ENCODE data around the gene HP. TPM values are rescaled to one million over a fixed set of nuclear protein-coding genes. Genes with fewer than 3 reads are reported as not detected.
"Not testable (repeated sequence)": the region's sequence is repeated elsewhere in the genome, so short reads cannot be mapped to it uniquely, and the experiment has no call there.

HP gene
- total and polyA plus RNA-seq, 2 donors (not counting 1 experiment from before 2014, with no cell fraction given): not detected

GRCh38 chr16:72072514-72073342, 18.4 kb downstream of the HP start:
- H2AFZ ChIP-seq (ENCODE audit: insufficient read depth, low read depth, low read length, poor library complexity, severe bottlenecking): no peak overlapping the region
- H3K4me1 ChIP-seq (ENCODE audit: control insufficient read depth in 2 of 2, insufficient read depth in 2 of 2, low read length in 2 of 2): no peaks in the 10 kb centered on the region
- H3K4me3 ChIP-seq (ENCODE audit: control extremely low read depth in 1 of 5, extremely low read depth in 1 of 5, insufficient read depth in 1 of 5, low read depth in 2 of 5, low read length in 4 of 5): no peak overlapping the region
- Mint-ChIP-seq H3K4me3 (no peak overlapping the region), H3K27me3 (no peaks in the 10 kb centered on the region), H3K4me1 (no peaks in the 10 kb centered on the region), H3K27ac (no peak overlapping the region), H3K9me3 (ENCODE audit: insufficient read depth) (no peaks in the 10 kb centered on the region)
- H3K27ac ChIP-seq (ENCODE audit: low read length in 2 of 2): no peak overlapping the region
- no peaks in the 10 kb centered on the region for H3K27me3 ChIP-seq (replicated peaks in 1 of 4; ENCODE audit: control extremely low read depth in 1 of 4, control insufficient read depth in 3 of 4, insufficient read depth in 4 of 4, low read length in 3 of 4)
- intact Hi-C loops (cut with micrococcal nuclease): no loop called here
- WGBS (ENCODE audit: insufficient coverage): 96% methylated on average over 10 of the region's 12 CpGs
- peaks cover 0 to 3% of the 10 kb centered on the region in 2 experiments for H3K36me3 ChIP-seq (replicated peaks in 1 of 2; ENCODE audit: control extremely low read depth in 1 of 2, control insufficient read depth in 1 of 2, extremely low read depth in 1 of 2, insufficient read depth in 2 of 2, low read length in 1 of 2)
- no peaks in the 10 kb centered on the region for H4K20me1 ChIP-seq (ENCODE audit: control insufficient read depth, insufficient read depth, low read length, poor library complexity, severe bottlenecking)
- TF ChIP-seq EZH2 (IDR thresholded peaks at IDR 0.05; ENCODE audit: borderline replicate concordance, insufficient read depth, low read depth, low read length, poor library complexity, severe bottlenecking) (no peak), CTCF (IDR thresholded peaks at IDR 0.05) (no peak)
- DNase-seq: no peak
- no peaks in the 10 kb centered on the region for H3K79me2 ChIP-seq (ENCODE audit: control insufficient read depth, insufficient read depth, low read length)
- no peak overlapping the region for H3K4me2 ChIP-seq (replicated peaks; ENCODE audit: low read depth, low read length, poor library complexity, severe bottlenecking)
- POLR2A ChIA-PET: no interaction called here
- no peak overlapping the region for H3K9ac ChIP-seq (ENCODE audit: low read length)
- ATAC-seq (ENCODE audit: low read depth): no peak
- CTCF ChIA-PET: no interaction called here
- no peaks in the 10 kb centered on the region for H3K9me3 ChIP-seq (ENCODE audit: control extremely low read depth in 1 of 3, control insufficient read depth in 2 of 3, insufficient read depth in 1 of 3, low read length in 2 of 3)

GRCh38 chr16:72073560-72074230, 19.4 kb downstream of the HP start:
- Histone ChIP-seq H4K20me1 (ENCODE audit: control insufficient read depth, insufficient read depth, low read length, poor library complexity, severe bottlenecking) (no peaks in the 10 kb centered on the region), H3K9me3 (ENCODE audit: control extremely low read depth in 1 of 3, control insufficient read depth in 2 of 3, insufficient read depth in 1 of 3, low read length in 2 of 3) (no peaks in the 10 kb centered on the region), H3K79me2 (ENCODE audit: control insufficient read depth, insufficient read depth, low read length) (no peaks in the 10 kb centered on the region), H3K4me2 (replicated peaks; ENCODE audit: low read depth, low read length, poor library complexity, severe bottlenecking) (no peak overlapping the region), H2AFZ (ENCODE audit: insufficient read depth, low read depth, low read length, poor library complexity, severe bottlenecking) (no peak overlapping the region), H3K27ac (ENCODE audit: low read length in 2 of 2) (no peak overlapping the region), H3K4me3 (ENCODE audit: control extremely low read depth in 1 of 5, extremely low read depth in 1 of 5, insufficient read depth in 1 of 5, low read depth in 2 of 5, low read length in 4 of 5) (no peak overlapping the region), H3K36me3 (replicated peaks in 1 of 2; ENCODE audit: control extremely low read depth in 1 of 2, control insufficient read depth in 1 of 2, extremely low read depth in 1 of 2, insufficient read depth in 2 of 2, low read length in 1 of 2) (peaks cover 0 to 5% of the 10 kb centered on the region in 2 experiments), H3K27me3 (replicated peaks in 1 of 4; ENCODE audit: control extremely low read depth in 1 of 4, control insufficient read depth in 3 of 4, insufficient read depth in 4 of 4, low read length in 3 of 4) (no peaks in the 10 kb centered on the region), H3K9ac (ENCODE audit: low read length) (no peak overlapping the region), H3K4me1 (ENCODE audit: control insufficient read depth in 2 of 2, insufficient read depth in 2 of 2, low read length in 2 of 2) (no peaks in the 10 kb centered on the region)
- WGBS (ENCODE audit: insufficient coverage): 93% methylated on average over 7 of the region's 8 CpGs
- no peak overlapping the region for H3K4me3 Mint-ChIP-seq
- ATAC-seq (ENCODE audit: low read depth): no peak
- no peaks in the 10 kb centered on the region for H3K4me1 Mint-ChIP-seq
- no peaks in the 10 kb centered on the region for H3K9me3 Mint-ChIP-seq (ENCODE audit: insufficient read depth)
- ChIA-PET POLR2A (no interaction called here), CTCF (interaction anchor here (0.6 kb wide), 1 partner anchor 14 kb away, joined by 4 read pairs; no protein-coding TSS in a partner anchor)
- no peak for DNase-seq
- TF ChIP-seq CTCF (IDR thresholded peaks at IDR 0.05): no peak
- no peak for TF ChIP-seq EZH2 (IDR thresholded peaks at IDR 0.05; ENCODE audit: borderline replicate concordance, insufficient read depth, low read depth, low read length, poor library complexity, severe bottlenecking)
- intact Hi-C loops (cut with micrococcal nuclease): no loop called here
- H3K27ac Mint-ChIP-seq: no peak overlapping the region
- H3K27me3 Mint-ChIP-seq: no peaks in the 10 kb centered on the region

GRCh38 chr16:72075067-72075466, 20.8 kb downstream of the HP start:
- H3K4me3 Mint-ChIP-seq; ATAC-seq (ENCODE audit: low read depth); CTCF ChIA-PET; H3K36me3 ChIP-seq (replicated peaks in 1 of 2; ENCODE audit: control extremely low read depth in 1 of 2, control insufficient read depth in 1 of 2, extremely low read depth in 1 of 2, insufficient read depth in 2 of 2, low read length in 1 of 2); H3K27me3 Mint-ChIP-seq; H3K9ac ChIP-seq (ENCODE audit: low read length); H3K4me2 ChIP-seq (replicated peaks; ENCODE audit: low read depth, low read length, poor library complexity, severe bottlenecking); H3K27ac ChIP-seq (ENCODE audit: low read length in 2 of 2); H4K20me1 ChIP-seq (ENCODE audit: control insufficient read depth, insufficient read depth, low read length, poor library complexity, severe bottlenecking); H3K9me3 Mint-ChIP-seq (ENCODE audit: insufficient read depth); H2AFZ ChIP-seq (ENCODE audit: insufficient read depth, low read depth, low read length, poor library complexity, severe bottlenecking); intact Hi-C loops (cut with micrococcal nuclease); H3K4me1 Mint-ChIP-seq; H3K79me2 ChIP-seq (ENCODE audit: control insufficient read depth, insufficient read depth, low read length); H3K27ac Mint-ChIP-seq; POLR2A ChIA-PET; H3K4me1 ChIP-seq (ENCODE audit: control insufficient read depth in 2 of 2, insufficient read depth in 2 of 2, low read length in 2 of 2); H3K4me3 ChIP-seq (ENCODE audit: control extremely low read depth in 1 of 5, extremely low read depth in 1 of 5, insufficient read depth in 1 of 5, low read depth in 2 of 5, low read length in 4 of 5); DNase-seq; H3K27me3 ChIP-seq (replicated peaks in 1 of 4; ENCODE audit: control extremely low read depth in 1 of 4, control insufficient read depth in 3 of 4, insufficient read depth in 4 of 4, low read length in 3 of 4); H3K9me3 ChIP-seq (ENCODE audit: control extremely low read depth in 1 of 3, control insufficient read depth in 2 of 3, insufficient read depth in 1 of 3, low read length in 2 of 3): not testable (repeated sequence)
- 92% methylated on average over 1 of the region's 6 CpGs for WGBS (ENCODE audit: insufficient coverage)
